Activated CD8-positive, alpha-beta T cell treated with anti-CD3 and anti-CD28 coated beads, Interleukin-2, amount 10 ng/mL, durations not matched to agents 7 days and 5 days (primary cell): Measurements from ENCODE around the gene KMO. TPM values are rescaled to one million over a fixed set of nuclear protein-coding genes. Genes with fewer than 3 reads are reported as not detected.

Source experiments
- ATAC-seq: fragments of 150-1000 bp; cut with Tn5 transposase; one replicate; pipeline ENCODE4 v1.10.0; 2021; ENCODE audit warnings: moderate library complexity
- CTCF ChIA-PET: fragments of 350-600 bp; sonication (Branson Sonifier 250); formaldehyde crosslinking; loops from one replicate; lab custom pipeline; 2021; ENCODE audit warnings: antibody characterized with exemption; lab: Charles Lee
- POLR2A ChIA-PET: fragments of 350-600 bp; sonication (Branson Sonifier 250); formaldehyde crosslinking; loops from one replicate; lab custom pipeline; 2021; ENCODE audit warnings: antibody characterized with exemption; lab: Charles Lee
- DNase-seq: peaks from one replicate; pipeline ENCODE4 v3.0.0-alpha.2; 2020
- H3K27ac Mint-ChIP-seq: one replicate; pipeline ENCODE4 v1.8.0; 2021; ENCODE audit warnings: mild to moderate bottlenecking, mixed read lengths
- H3K27me3 Mint-ChIP-seq: one replicate; pipeline ENCODE4 v1.8.0; 2021; ENCODE audit warnings: low read depth, mixed read lengths
- H3K36me3 Mint-ChIP-seq: one replicate; pipeline ENCODE4 v1.8.0; 2021; ENCODE audit warnings: low read depth, mixed read lengths
- H3K4me1 Mint-ChIP-seq: one replicate; pipeline ENCODE4 v1.8.0; 2021; ENCODE audit warnings: low read depth, mixed read lengths
- H3K4me3 Mint-ChIP-seq: one replicate; pipeline ENCODE4 v1.8.0; 2021; ENCODE audit warnings: mild to moderate bottlenecking, mixed read lengths
- H3K9me3 Mint-ChIP-seq: one replicate; pipeline ENCODE4 v1.8.0; 2022; ENCODE audit warnings: mixed read lengths; ENCODE audit not compliant: insufficient read depth
- total RNA-seq, 2 experiments: library from RNA; stranded (reverse); gene quantifications; one replicate each; pipeline ENCODE4 v1.2.3, GENCODE V29; 2021

Gene KMO
- total RNA-seq, 2 experiments from 2014 or later = not detected

GRCh38 chr1:241641773-241642592 is 109.8 kb downstream of the KMO start:
- POLR2A ChIA-PET = interaction anchor here (1.0 to 2.6 kb wide), 3 partner anchors 35 to 206 kb away, joined by 5 to 12 read pairs (median 6); partner anchors contain the start of genes EXO1 and FH
- Mint-ChIP-seq H3K27ac (no peak overlapping the region), H3K36me3 (peaks cover 17% of the 10 kb centered on the region)

GRCh38 chr1:241642593-241642944 is 110.4 kb downstream of the KMO start:
- ChIA-PET CTCF (no interaction called here), POLR2A (interaction anchor here (1.0 kb wide), 1 partner anchor 35 kb away, joined by 5 read pairs; no protein-coding TSS in a partner anchor)
- peaks cover 23% of the 10 kb centered on the region for H3K4me1 Mint-ChIP-seq
- no peak overlapping the region for H3K4me3 Mint-ChIP-seq
- no peak overlapping the region for H3K27ac Mint-ChIP-seq
- no peaks in the 10 kb centered on the region for H3K9me3 Mint-ChIP-seq
- DNase-seq (no peak), ATAC-seq (no peak)
- no peaks in the 10 kb centered on the region for H3K27me3 Mint-ChIP-seq
- H3K36me3 Mint-ChIP-seq = peaks cover 13% of the 10 kb centered on the region

More at GRCh38 chr1:241641773-241642592, 109.8 kb downstream of the KMO start:
- Mint-ChIP-seq H3K27me3 (no peaks in the 10 kb centered on the region), H3K4me3 (no peak overlapping the region), H3K4me1 (peaks cover 28% of the 10 kb centered on the region), H3K9me3 (no peaks in the 10 kb centered on the region)
- CTCF ChIA-PET = interaction anchor here (0.9 kb wide), 1 partner anchor 15 kb away, joined by 6 read pairs; no protein-coding TSS in a partner anchor
- ATAC-seq = no peak
- DNase-seq = no peak

- POLR2A ChIA-PET = no interaction called here
- H3K27me3 Mint-ChIP-seq = no peaks in the 10 kb centered on the region
- no peaks in the 10 kb centered on the region for H3K9me3 Mint-ChIP-seq
- H3K27ac Mint-ChIP-seq = no peak overlapping the region
- DNase-seq = no peak
- peaks cover 4% of the 10 kb centered on the region for H3K36me3 Mint-ChIP-seq
- ATAC-seq = no peak
- peaks cover 8% of the 10 kb centered on the region for H3K4me1 Mint-ChIP-seq
- no peak overlapping the region for H3K4me3 Mint-ChIP-seq
- CTCF ChIA-PET = interaction anchor here (1.6 kb wide), 1 partner anchor 33 kb away, joined by 4 read pairs; no protein-coding TSS in a partner anchor
These were observed 112.1 kb downstream of the KMO start for GRCh38 chr1:241644259-241644658.

DNA sequence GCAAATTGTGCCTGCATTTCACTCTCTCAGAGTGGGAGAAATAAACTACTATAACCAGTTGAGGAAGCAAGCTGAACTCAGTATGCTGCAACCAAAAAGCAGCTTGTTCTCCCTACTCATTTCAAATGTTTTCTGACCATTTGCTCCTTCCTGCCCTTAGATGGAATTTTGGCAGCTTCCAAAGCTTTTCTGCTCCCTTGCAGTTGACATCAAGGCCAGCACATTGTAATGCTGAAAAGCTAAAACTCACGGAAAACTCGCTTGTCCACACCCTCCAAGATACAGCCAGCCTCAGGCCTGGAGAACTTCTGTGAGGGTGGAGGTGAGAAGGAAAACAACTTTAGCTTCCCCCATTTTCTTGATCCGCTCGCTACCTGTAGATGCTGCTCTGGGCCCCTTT is 113.0 kb downstream of the KMO start:
- peaks cover 2% of the 10 kb centered on the region for H3K36me3 Mint-ChIP-seq
- CTCF ChIA-PET = interaction anchor here (1.6 kb wide), 1 partner anchor 34 kb away, joined by 4 read pairs; no protein-coding TSS in a partner anchor

More for the DNA sequence above, 113.0 kb downstream of the KMO start:
- Mint-ChIP-seq H3K27me3 (no peaks in the 10 kb centered on the region), H3K4me3 (no peak overlapping the region), H3K9me3 (no peaks in the 10 kb centered on the region), H3K4me1 (peaks cover 8% of the 10 kb centered on the region), H3K27ac (no peak overlapping the region)
- no peak for DNase-seq
- ATAC-seq = no peak
- POLR2A ChIA-PET = interaction anchor here (0.6 kb wide), 1 partner anchor 34 kb away, joined by 3 read pairs; no protein-coding TSS in a partner anchor

Other genes with a start within 250 kb of the KMO start
- gene RGS7, start 175.2 kb upstream of the KMO start, total RNA-seq = not detected
- gene FH, start 12.6 kb upstream of the KMO start, total RNA-seq = 10 to 100 TPM; 75.9 to 78.3 TPM
- gene CHML, start 108.0 kb downstream of the KMO start, total RNA-seq = 10 to 100 TPM; 18.2 to 18.7 TPM
- gene OPN3, start 108.0 kb downstream of the KMO start, total RNA-seq = 10 to 100 TPM; 15.2 to 15.9 TPM
- under 1 TPM; 0.21 to 0.31 TPM for gene WDR64, start 119.9 kb downstream of the KMO start, total RNA-seq